22Rv1 (cell line): Measurements from ENCODE around the gene OR52E2.

Experiments
- ZFX ChIP-seq: fragments of 450-650 bp; IDR thresholded peaks from 2 replicates; pipeline ENCODE4 v1.6.1; 2017; ENCODE audit warnings: antibody characterized with exemption, borderline replicate concordance
- TF ChIP-seq, protein P1 (sequence below): fragments of 450-650 bp; IDR thresholded peaks from 2 replicates; pipeline ENCODE4 v1.5.1; 2017; ENCODE audit warnings: mild to moderate bottlenecking

- TF ChIP-seq, protein P1, sequence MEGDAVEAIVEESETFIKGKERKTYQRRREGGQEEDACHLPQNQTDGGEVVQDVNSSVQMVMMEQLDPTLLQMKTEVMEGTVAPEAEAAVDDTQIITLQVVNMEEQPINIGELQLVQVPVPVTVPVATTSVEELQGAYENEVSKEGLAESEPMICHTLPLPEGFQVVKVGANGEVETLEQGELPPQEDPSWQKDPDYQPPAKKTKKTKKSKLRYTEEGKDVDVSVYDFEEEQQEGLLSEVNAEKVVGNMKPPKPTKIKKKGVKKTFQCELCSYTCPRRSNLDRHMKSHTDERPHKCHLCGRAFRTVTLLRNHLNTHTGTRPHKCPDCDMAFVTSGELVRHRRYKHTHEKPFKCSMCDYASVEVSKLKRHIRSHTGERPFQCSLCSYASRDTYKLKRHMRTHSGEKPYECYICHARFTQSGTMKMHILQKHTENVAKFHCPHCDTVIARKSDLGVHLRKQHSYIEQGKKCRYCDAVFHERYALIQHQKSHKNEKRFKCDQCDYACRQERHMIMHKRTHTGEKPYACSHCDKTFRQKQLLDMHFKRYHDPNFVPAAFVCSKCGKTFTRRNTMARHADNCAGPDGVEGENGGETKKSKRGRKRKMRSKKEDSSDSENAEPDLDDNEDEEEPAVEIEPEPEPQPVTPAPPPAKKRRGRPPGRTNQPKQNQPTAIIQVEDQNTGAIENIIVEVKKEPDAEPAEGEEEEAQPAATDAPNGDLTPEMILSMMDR: no peak
- TF ChIP-seq ZFX: no peak
Observed at GRCh38 chr11:5037926-5038325, 21.5 kb downstream of the OR52E2 start.
